Psoas muscle (tissue), 8 donors: ENCODE measurements around the gene VPS26A. TPM values are rescaled to one million over a fixed set of nuclear protein-coding genes. Genes with fewer than 3 reads are reported as not detected.

Experiments
- ATAC-seq, 4 donors: fragments of 200-7000 bp; cut with Tn5 transposase; one replicate each; pipeline ENCODE4 v1.9.1; 2020; ENCODE audit warnings: moderate library complexity in 3 of 4, mild to moderate bottlenecking in 2 of 4
- DNase-seq, 2 donors: peaks; one replicate each; pipeline ENCODE4 v3.0.0-alpha.2; 2020
- H3K27ac ChIP-seq: fragments of 200-600 bp; one replicate; pipeline ENCODE4 v1.8.0; 2022
- H3K27me3 ChIP-seq, 3 donors: fragments of 200-600 bp in 1 of 3; one replicate each; pipeline versions ENCODE4 v1.6.1 to v1.8.0; 2013 to 2022; ENCODE audit warnings: low read length in 2 of 3, mild to moderate bottlenecking in 2 of 3, moderate library complexity in 1 of 3; ENCODE audit not compliant: insufficient read depth in 3 of 3
- H3K36me3 ChIP-seq, 2 donors: fragments of 200-600 bp in 1 of 2; one replicate each; pipeline versions ENCODE4 v1.6.1 to v1.8.0; 2013 to 2022; ENCODE audit warnings: low read depth in 1 of 2, mild to moderate bottlenecking in 1 of 2, moderate library complexity in 1 of 2; ENCODE audit not compliant: insufficient read depth in 1 of 2
- H3K4me1 ChIP-seq: fragments of 200-600 bp; one replicate; pipeline ENCODE4 v1.8.0; 2022
- H3K4me3 ChIP-seq: fragments of 200-600 bp; one replicate; pipeline ENCODE4 v1.8.0; 2022; ENCODE audit warnings: mild to moderate bottlenecking
- H3K9me3 ChIP-seq: fragments of 200-600 bp; one replicate; pipeline ENCODE4 v1.8.0; 2022
- CTCF ChIP-seq: fragments of 200-600 bp; IDR thresholded peaks from one replicate; pipeline ENCODE4 v1.8.0; 2022; ENCODE audit warnings: antibody characterized with exemption
- WGBS, 3 donors: extraction: QIAGEN DNeasy Blood & Tissue Kit; methylation state at CpG; one replicate each; pipeline versions ENCODE4 v1.1.6 to v1.1.7; 2013; 5-methylcytosine and 5-hydroxymethylcytosine counted together
- intact Hi-C, 2 donors: fragments of 100-400 bp; cut with DNase I; formaldehyde crosslinking; loops; one replicate each; pipeline versions ENCODE4 v1.11.0 to v1.14.2; 2022
- long read RNA-seq, 2 donors: library from polyadenylated mRNA; unstranded; transcript quantifications; one replicate each; pipeline ENCODE4 v2.0.0, GENCODE V29; 2021
- polyA plus RNA-seq, 3 donors: library from polyadenylated mRNA; stranded (reverse); fragments of 200-250 nt; gene quantifications; one replicate each; pipeline ENCODE4 v1.2.3, GENCODE V29; 2013
- total RNA-seq, 4 donors: library from RNA; stranded (reverse); fragmentation: NEBNext Ultra II Directional in 2 of 4; extraction: Animal tissue kit (Norgen Biotek cat#: 25700) in 2 of 4; gene quantifications; one replicate each; pipeline versions ENCODE4 v1.2.1 to v1.2.4, GENCODE V29; 2021 to 2023
- donor health status: healthy with polysubstance abuse.
- donor health status: DM: no; HTN: no; CAD: no; lungs with moderate emphysema.
- donor health status: Bipolar disorder and iron deficiency.
- donor health status: healthy.
- donor health status: DM: yes; HTN: yes; CAD: no.
- donor health status: DM: no; HTN: no; CAD: no.
- donor health status: DM: no; HTN: no; CAD: no.
- donor health status: DM: yes; HTN: yes; CAD: no.

Gene VPS26A
- total RNA-seq (10 to 100 TPM; 25.2 to 41.1 (median 39.2) TPM), polyA plus RNA-seq (10 to 100 TPM; 23.4 to 62.8 (median 36.5) TPM)
- long read RNA-seq, donor 1, transcript VPS26A-201 (9 exons, 2,697 nt), result major isoform, 52 of 55 reads
- long read RNA-seq, donor 1, partial matches to known transcripts, result 1 of 55 reads
- long read RNA-seq, donor 1, other reads (novel, unspliced or antisense), result 1 of 55 reads
- long read RNA-seq, donor 2, transcript VPS26A-201 (9 exons, 2,697 nt), result major isoform, 119 of 151 reads
- long read RNA-seq, donor 2, partial matches to known transcripts, result 6 of 151 reads
- long read RNA-seq, donor 2, other reads (novel, unspliced or antisense), result 25 of 151 reads

GRCh38 chr10:69123747-69124562, at the start of gene VPS26A:
Gene VPS26A, plus strand, starts transcription at chr10:69124178. Its CDS starts 100 bp downstream, at chr10:69124278.
- no peak for TF ChIP-seq CTCF
- peak within 1 kb of the TSS; percentile 98 for H3K27ac ChIP-seq
- DNase-seq, result peak; percentile 99 to 100
- peaks cover 15% of the 10 kb centered on the region for H3K4me1 ChIP-seq
- H3K27me3 ChIP-seq, result no peaks in the 10 kb centered on the region
- no peaks in the 10 kb centered on the region for H3K36me3 ChIP-seq
- intact Hi-C loops, result loop anchor here (10.0 kb wide), 2 partner anchors 119 to 129 kb away; no protein-coding TSS in a partner anchor
- H3K9me3 ChIP-seq, result no peaks in the 10 kb centered on the region
- 0 to 1% (median 1%) methylated on average over 56 to 82 of the region's 82 CpGs for WGBS, 3 donors
- peak; percentile 97 to 100 (median 98) for ATAC-seq
- peak within 1 kb of the TSS; percentile 93 for H3K4me3 ChIP-seq

- H3K9me3 ChIP-seq, result no peaks in the 10 kb centered on the region
- TF ChIP-seq CTCF, result no peak
- ATAC-seq (no peak), DNase-seq (no peak)
- H3K27me3 ChIP-seq, result no peaks in the 10 kb centered on the region
- no peaks in the 10 kb centered on the region for H3K36me3 ChIP-seq
- no peaks in the 10 kb centered on the region for H3K4me1 ChIP-seq
- intact Hi-C loops, result no loop called here
- no peak overlapping the region for H3K27ac ChIP-seq
- no peak overlapping the region for H3K4me3 ChIP-seq
- WGBS, 3 donors, result 90 to 95% (median 90%) methylated on average over 4 of the region's 4 CpGs
Observed at GRCh38 chr10:69074532-69074931, 49.4 kb upstream of the VPS26A start.

- no peak for TF ChIP-seq CTCF
- Histone ChIP-seq H3K4me1 (no peaks in the 10 kb centered on the region), H3K27ac (no peak overlapping the region), H3K36me3 (no peaks in the 10 kb centered on the region), H3K9me3 (no peaks in the 10 kb centered on the region), H3K4me3 (no peak overlapping the region), H3K27me3 (no peaks in the 10 kb centered on the region)
- intact Hi-C loops, result no loop called here
- WGBS, 3 donors, result 81 to 91% (median 87%) methylated on average over 4 of the region's 4 CpGs
- DNase-seq (no peak), ATAC-seq (no peak)
Observed at GRCh38 chr10:69075431-69075830, 48.5 kb upstream of the VPS26A start.

GRCh38 chr10:69078311-69078710, 45.7 kb upstream of the VPS26A start:
- Histone ChIP-seq H3K27ac (no peak overlapping the region), H3K36me3 (no peaks in the 10 kb centered on the region), H3K9me3 (no peaks in the 10 kb centered on the region), H3K4me3 (no peak overlapping the region), H3K27me3 (no peaks in the 10 kb centered on the region), H3K4me1 (no peaks in the 10 kb centered on the region)
- intact Hi-C loops, result no loop called here
- no peak for DNase-seq
- ATAC-seq, result no peak
- TF ChIP-seq CTCF, result no peak
- 42 to 57% (median 49%) methylated on average over 2 of the region's 2 CpGs for WGBS, 3 donors
